Measurements from ENCODE around the gene CACNB1. TPM values are rescaled to one million over a fixed set of nuclear protein-coding genes. Genes with fewer than 3 reads are reported as not detected.
A peak's percentile ranks its signal among the peaks of the same experiment; 100 is the strongest.

The CACNB1 gene
- total and polyA plus RNA-seq, 2 of the 4 experiments (the other 2 are of a cell fraction), result 2.5 to 8.6 TPM

- ATAC-seq (ENCODE audit: low read depth), result peak; percentile 97
- H3K4me3 ChIP-seq (ENCODE audit: insufficient read depth, low read depth, low read length), result no peak overlapping the region
Observed at GRCh38 chr17:39139161-39139511, 58.3 kb downstream of the CACNB1 start.

More at GRCh38 chr17:39139161-39139511, 58.3 kb downstream of the CACNB1 start:
- Histone ChIP-seq H3K9me3 (ENCODE audit: control insufficient read depth, insufficient read depth, low read length) (no peaks in the 10 kb centered on the region), H3K14ac (replicated peaks; ENCODE audit: low read depth, low read length) (peak overlapping the region; percentile 73; the same call in 1 of the 2 replicates), H3K36me3 (ENCODE audit: control insufficient read depth, insufficient read depth, low read length) (no peaks in the 10 kb centered on the region), H3K9ac (ENCODE audit: low read depth, low read length) (no peak overlapping the region), H4K91ac (ENCODE audit: insufficient read depth, low read depth, low read length) (peak overlapping the region; percentile 83), H2BK5ac (ENCODE audit: low read depth, low read length, poor library complexity, severe bottlenecking) (peak overlapping the region; percentile 75), H2BK15ac (ENCODE audit: low read depth, low read length) (peak overlapping the region; percentile 77; the same call in 2 of the 3 replicates), H2AK5ac (ENCODE audit: low read depth, low read length) (peak overlapping the region; percentile 94), H4K8ac (ENCODE audit: low read depth in 2 of 2, low read length in 2 of 2) (peak overlapping the region; percentile 31 to 83; a peak in 2 of 4 replicates), H4K20me1 (ENCODE audit: insufficient read depth, low read length) (no peaks in the 10 kb centered on the region), H3K4ac (ENCODE audit: low read depth, low read length) (peak overlapping the region; percentile 91), H3K79me1 (ENCODE audit: low read depth in 1 of 2, low read length in 2 of 2) (no peaks in the 10 kb centered on the region), H3K27ac (ENCODE audit: insufficient read depth, low read length) (peak overlapping the region; percentile 19; the same call in 1 of the 2 replicates), H3K23ac (ENCODE audit: low read depth, low read length) (peak overlapping the region; percentile 64; the same call in 1 of the 2 replicates), H3K4me1 (ENCODE audit: control insufficient read depth, insufficient read depth, low read length) (peaks cover 17% of the 10 kb centered on the region), H4K5ac (ENCODE audit: low read depth, low read length) (peak overlapping the region; percentile 57; the same call in 1 of the 2 replicates), H2AK9ac (replicated peaks; ENCODE audit: low read depth, low read length, poor library complexity) (peak overlapping the region; percentile 51), H3K27me3 (ENCODE audit: control insufficient read depth, insufficient read depth, low read length) (no peaks in the 10 kb centered on the region), H2BK20ac (ENCODE audit: low read depth, low read length) (peak overlapping the region; percentile 89), H3K9me1 (ENCODE audit: insufficient read depth, low read length) (peaks cover 13% of the 10 kb centered on the region), H2AFZ (replicated peaks; ENCODE audit: low read length, poor library complexity) (peak overlapping the region; percentile 81), H2BK120ac (ENCODE audit: low read depth, low read length) (peak overlapping the region; percentile 95), H3K18ac (ENCODE audit: low read depth, low read length) (peak overlapping the region; percentile 58), H3K56ac (ENCODE audit: extremely low read depth, insufficient read depth, low read length) (no peak overlapping the region), H3K4me2 (ENCODE audit: low read depth, low read length) (peak overlapping the region; percentile 19)
- POLR2A ChIA-PET (ENCODE audit: unreplicated experiment), result no interaction called here
- peak; percentile 92 for DNase-seq
- in situ Hi-C loops (cut with MboI; ENCODE audit: low sequenced_read_pairs), result no loop called here
- dilution Hi-C loops (cut with HindIII; ENCODE audit: low sequenced_read_pairs, unreplicated experiment), result no loop called here
- intact Hi-C loops (cut with micrococcal nuclease), result loop anchor here (5.0 kb wide), 1 partner anchor 157 kb away; no protein-coding TSS in a partner anchor
- TF ChIP-seq SMC3 (IDR thresholded peaks at IDR 0.05; ENCODE audit: low read depth, low read length) (no peak), BHLHE40 (IDR thresholded peaks at IDR 0.05; ENCODE audit: low read depth, low read length) (0 out of 2 replicates have a peak, but pooled peaks have one; percentile 32), RFX5 (IDR thresholded peaks at IDR 0.05; ENCODE audit: low read depth, low read length) (no peak), MAFK (IDR thresholded peaks at IDR 0.05; ENCODE audit: low read depth, low read length) (peak; percentile 78), RAD21 (IDR thresholded peaks at IDR 0.05; ENCODE audit: low read length) (no peak), FOS (IDR thresholded peaks at IDR 0.05; ENCODE audit: low read depth, low read length) (peak; percentile 81), MAZ (IDR thresholded peaks at IDR 0.05; ENCODE audit: borderline replicate concordance, low read depth, low read length) (peak; percentile 53), RCOR1 (IDR thresholded peaks at IDR 0.05; ENCODE audit: insufficient replicate concordance, low read length) (peak; percentile 68), ELK1 (IDR thresholded peaks at IDR 0.05; ENCODE audit: borderline replicate concordance, low read depth, low read length) (no peak), CEBPB (IDR thresholded peaks at IDR 0.05; ENCODE audit: low read depth, low read length) (no peak)
- TF ChIP-seq, protein P1, sequence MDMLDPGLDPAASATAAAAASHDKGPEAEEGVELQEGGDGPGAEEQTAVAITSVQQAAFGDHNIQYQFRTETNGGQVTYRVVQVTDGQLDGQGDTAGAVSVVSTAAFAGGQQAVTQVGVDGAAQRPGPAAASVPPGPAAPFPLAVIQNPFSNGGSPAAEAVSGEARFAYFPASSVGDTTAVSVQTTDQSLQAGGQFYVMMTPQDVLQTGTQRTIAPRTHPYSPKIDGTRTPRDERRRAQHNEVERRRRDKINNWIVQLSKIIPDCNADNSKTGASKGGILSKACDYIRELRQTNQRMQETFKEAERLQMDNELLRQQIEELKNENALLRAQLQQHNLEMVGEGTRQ (IDR thresholded peaks at IDR 0.05; ENCODE audit: low read depth, low read length), result no peak
- TF ChIP-seq, protein P2, sequence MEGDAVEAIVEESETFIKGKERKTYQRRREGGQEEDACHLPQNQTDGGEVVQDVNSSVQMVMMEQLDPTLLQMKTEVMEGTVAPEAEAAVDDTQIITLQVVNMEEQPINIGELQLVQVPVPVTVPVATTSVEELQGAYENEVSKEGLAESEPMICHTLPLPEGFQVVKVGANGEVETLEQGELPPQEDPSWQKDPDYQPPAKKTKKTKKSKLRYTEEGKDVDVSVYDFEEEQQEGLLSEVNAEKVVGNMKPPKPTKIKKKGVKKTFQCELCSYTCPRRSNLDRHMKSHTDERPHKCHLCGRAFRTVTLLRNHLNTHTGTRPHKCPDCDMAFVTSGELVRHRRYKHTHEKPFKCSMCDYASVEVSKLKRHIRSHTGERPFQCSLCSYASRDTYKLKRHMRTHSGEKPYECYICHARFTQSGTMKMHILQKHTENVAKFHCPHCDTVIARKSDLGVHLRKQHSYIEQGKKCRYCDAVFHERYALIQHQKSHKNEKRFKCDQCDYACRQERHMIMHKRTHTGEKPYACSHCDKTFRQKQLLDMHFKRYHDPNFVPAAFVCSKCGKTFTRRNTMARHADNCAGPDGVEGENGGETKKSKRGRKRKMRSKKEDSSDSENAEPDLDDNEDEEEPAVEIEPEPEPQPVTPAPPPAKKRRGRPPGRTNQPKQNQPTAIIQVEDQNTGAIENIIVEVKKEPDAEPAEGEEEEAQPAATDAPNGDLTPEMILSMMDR (conservative IDR thresholded peaks at IDR 0.05; ENCODE audit: low read depth, low read length), result no peak
- BruUV-seq (replicated peaks), result no TSS peak
- WGBS, 2 experiments (ENCODE audit: extremely low coverage in 2 of 2, insufficient read length in 1 of 2), result no CpG with 5 or more reads among the region's 2 CpGs
- CTCF ChIA-PET, result interaction anchor here (0.6 kb wide), 1 partner anchor 552 kb away, joined by 4 read pairs; no protein-coding TSS in a partner anchor

All from IMR-90 (cell line).